ENCODE measurements around the gene CPN2. TPM values are rescaled to one million over a fixed set of nuclear protein-coding genes. Genes with fewer than 3 reads are reported as not detected.

Gene CPN2
- total RNA-seq, 4 donors from 2014 or later = not detected

DNA sequence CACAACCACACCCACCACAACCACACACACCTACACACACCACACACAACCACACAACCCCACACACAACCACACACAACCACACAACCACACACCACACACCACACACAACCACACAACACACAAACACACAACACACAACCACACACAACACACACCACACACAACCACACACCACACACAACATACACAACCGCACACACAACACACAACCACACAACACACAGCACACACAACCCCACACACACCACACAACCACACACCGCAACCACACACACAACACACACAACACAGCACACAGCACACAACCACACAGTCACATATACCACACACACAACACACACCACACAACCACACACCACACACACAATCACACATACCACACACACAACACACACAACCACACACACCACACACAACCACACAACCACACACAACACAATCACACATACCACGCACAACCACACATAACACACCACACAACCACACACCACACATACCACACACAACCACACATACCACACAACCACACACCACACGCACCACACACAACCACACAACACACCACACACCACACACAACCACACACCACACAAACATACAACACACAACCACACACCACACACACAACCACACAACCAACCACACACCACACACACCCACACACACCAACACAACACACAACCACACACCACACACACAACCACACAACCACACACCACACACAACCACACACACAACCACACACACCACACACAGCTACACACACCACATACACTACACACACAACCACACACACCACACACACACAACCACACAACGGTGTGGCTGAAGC, 23.7 kb downstream of the CPN2 start:
- Histone ChIP-seq H3K4me1 (peaks cover 0 to 10% (median 3%) of the 10 kb centered on the region in 4 donors), H3K9me3 (no peaks in the 10 kb centered on the region), H3K27ac (no peak overlapping the region), H3K27me3 (peaks cover 0 to 15% of the 10 kb centered on the region in 2 donors), H3K4me3 (no peak overlapping the region), H3K36me3 (no peaks in the 10 kb centered on the region)
- DNase-seq (ENCODE audit: low spot score in 2 of 2) = no peak
- 93% methylated on average over 5 of the region's 5 CpGs for WGBS, 2 donors
- TF ChIP-seq, protein P1, sequence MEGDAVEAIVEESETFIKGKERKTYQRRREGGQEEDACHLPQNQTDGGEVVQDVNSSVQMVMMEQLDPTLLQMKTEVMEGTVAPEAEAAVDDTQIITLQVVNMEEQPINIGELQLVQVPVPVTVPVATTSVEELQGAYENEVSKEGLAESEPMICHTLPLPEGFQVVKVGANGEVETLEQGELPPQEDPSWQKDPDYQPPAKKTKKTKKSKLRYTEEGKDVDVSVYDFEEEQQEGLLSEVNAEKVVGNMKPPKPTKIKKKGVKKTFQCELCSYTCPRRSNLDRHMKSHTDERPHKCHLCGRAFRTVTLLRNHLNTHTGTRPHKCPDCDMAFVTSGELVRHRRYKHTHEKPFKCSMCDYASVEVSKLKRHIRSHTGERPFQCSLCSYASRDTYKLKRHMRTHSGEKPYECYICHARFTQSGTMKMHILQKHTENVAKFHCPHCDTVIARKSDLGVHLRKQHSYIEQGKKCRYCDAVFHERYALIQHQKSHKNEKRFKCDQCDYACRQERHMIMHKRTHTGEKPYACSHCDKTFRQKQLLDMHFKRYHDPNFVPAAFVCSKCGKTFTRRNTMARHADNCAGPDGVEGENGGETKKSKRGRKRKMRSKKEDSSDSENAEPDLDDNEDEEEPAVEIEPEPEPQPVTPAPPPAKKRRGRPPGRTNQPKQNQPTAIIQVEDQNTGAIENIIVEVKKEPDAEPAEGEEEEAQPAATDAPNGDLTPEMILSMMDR (IDR thresholded peaks at IDR 0.05) = no peak
- no peak for TF ChIP-seq EP300 (IDR thresholded peaks at IDR 0.05)
- no peak for TF ChIP-seq POLR2A (IDR thresholded peaks at IDR 0.05)

GRCh38 chr3:194326968-194327217, 24.2 kb downstream of the CPN2 start:
- Histone ChIP-seq H3K27ac (no peak overlapping the region), H3K4me3 (no peak overlapping the region), H3K36me3 (no peaks in the 10 kb centered on the region), H3K4me1 (peaks cover 0 to 10% (median 3%) of the 10 kb centered on the region in 4 donors), H3K27me3 (peaks cover 0 to 15% of the 10 kb centered on the region in 2 donors), H3K9me3 (no peaks in the 10 kb centered on the region)
- 61 to 83% methylated on average over 2 of the region's 2 CpGs for WGBS, 2 donors
- DNase-seq (ENCODE audit: low spot score in 2 of 2) = no peak
- TF ChIP-seq, protein P1 (IDR thresholded peaks at IDR 0.05) = no peak
- TF ChIP-seq EP300 (IDR thresholded peaks at IDR 0.05) (no peak), POLR2A (IDR thresholded peaks at IDR 0.05) (no peak)

DNA sequence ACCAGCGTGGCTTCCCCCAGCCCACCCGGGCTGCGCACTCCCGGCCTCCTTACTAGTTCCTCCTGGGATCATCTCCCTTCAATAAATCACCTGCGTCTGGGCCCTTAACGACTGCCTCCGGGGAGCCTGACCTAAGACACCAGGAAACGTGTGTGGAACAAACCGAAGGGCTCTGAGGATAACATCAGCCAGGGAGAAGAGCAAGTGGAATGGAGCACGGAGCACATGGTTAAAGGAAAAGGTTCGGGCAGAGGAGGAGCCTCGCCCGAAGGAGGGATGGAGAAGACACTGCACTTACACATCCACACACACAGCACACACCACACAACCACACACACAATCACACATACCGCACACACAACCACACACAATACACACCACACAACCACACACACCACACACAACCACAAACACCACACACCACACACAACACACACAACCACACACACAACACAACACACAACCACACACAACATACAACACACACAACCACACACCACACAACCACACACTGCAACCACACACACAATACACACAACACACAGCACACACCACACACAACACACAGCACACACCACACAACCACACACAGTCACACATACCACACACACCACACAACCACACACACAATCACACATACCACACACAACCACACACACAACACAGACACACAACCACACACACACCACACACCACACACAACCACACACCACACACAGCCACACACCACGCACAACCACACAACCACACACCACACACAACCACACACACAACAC, 24.7 kb downstream of the CPN2 start:
- no peaks in the 10 kb centered on the region for H3K9me3 ChIP-seq
- DNase-seq (ENCODE audit: low spot score in 2 of 2) = no peak
- WGBS, 2 donors = 46 to 58% methylated on average over 15 of the region's 15 CpGs
- TF ChIP-seq POLR2A (IDR thresholded peaks at IDR 0.05) = no peak
- TF ChIP-seq, protein P1 (IDR thresholded peaks at IDR 0.05) = no peak
- no peak for TF ChIP-seq EP300 (IDR thresholded peaks at IDR 0.05)
- no peak overlapping the region for H3K27ac ChIP-seq
- no peak overlapping the region for H3K4me3 ChIP-seq
- no peaks in the 10 kb centered on the region for H3K36me3 ChIP-seq
- H3K4me1 ChIP-seq = peaks cover 0 to 10% (median 3%) of the 10 kb centered on the region in 4 donors
- H3K27me3 ChIP-seq = peaks cover 0 to 15% of the 10 kb centered on the region in 2 donors

DNA sequence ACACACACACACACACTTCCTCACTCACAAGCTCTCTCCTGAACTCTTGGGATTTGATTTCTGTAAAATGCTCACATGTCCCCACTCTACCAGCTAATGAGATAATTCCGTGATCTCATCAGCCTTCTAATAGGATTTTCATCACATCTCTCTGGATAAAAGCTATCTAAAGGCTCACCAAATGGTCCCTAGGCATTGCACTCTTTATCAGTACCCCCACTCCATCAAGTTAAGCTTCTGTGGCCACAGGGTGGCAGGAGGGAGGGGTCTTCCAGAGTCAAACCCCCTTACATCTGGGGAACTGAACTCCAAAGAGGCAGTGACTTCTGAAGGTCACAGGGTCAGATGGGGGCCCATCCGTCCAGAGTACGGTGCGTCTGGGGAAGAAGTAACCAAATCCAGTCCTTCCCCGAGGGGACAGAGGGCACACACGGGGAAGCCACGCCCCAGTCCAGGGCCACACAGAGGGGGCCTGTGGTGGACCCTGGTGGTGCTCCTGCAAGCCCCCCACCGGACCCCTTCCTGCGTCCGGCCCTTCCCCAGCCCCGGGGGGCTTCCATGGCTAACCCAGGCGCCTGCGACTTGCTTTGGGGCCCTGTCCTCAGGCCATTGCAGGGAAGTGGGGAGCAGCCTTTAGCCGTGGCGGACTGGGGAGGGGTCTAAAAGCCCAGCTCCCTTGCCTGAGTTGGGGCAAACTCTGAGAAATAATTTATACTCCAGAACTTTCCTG, 25.5 kb downstream of the CPN2 start:
- TF ChIP-seq, protein P1 (IDR thresholded peaks at IDR 0.05) = no peak
- TF ChIP-seq EP300 (IDR thresholded peaks at IDR 0.05) (no peak), POLR2A (IDR thresholded peaks at IDR 0.05) (no peak)
- peaks cover 0 to 15% of the 10 kb centered on the region in 2 donors for H3K27me3 ChIP-seq
- peaks cover 0 to 10% (median 3%) of the 10 kb centered on the region in 4 donors for H3K4me1 ChIP-seq
- 50 to 66% methylated on average over 8 to 15 of the region's 15 CpGs for WGBS, 2 donors
- H3K9me3 ChIP-seq = no peaks in the 10 kb centered on the region
- H3K36me3 ChIP-seq = no peaks in the 10 kb centered on the region
- H3K4me3 ChIP-seq = no peak overlapping the region
- DNase-seq (ENCODE audit: low spot score in 2 of 2) = no peak
- H3K27ac ChIP-seq = no peak overlapping the region

Data from tibial nerve (tissue), 4 donors.